Esophagus squamous epithelium (tissue), 5 donors: ENCODE data around the gene FAM169A. TPM values are rescaled to one million over a fixed set of nuclear protein-coding genes. Genes with fewer than 3 reads are reported as not detected.
"Not testable (repeated sequence)": the region's sequence is repeated elsewhere in the genome, so short reads cannot be mapped to it uniquely, and the experiment has no call there.

Source experiments
- DNase-seq: peaks from one replicate; lab custom pipeline; 2025; lab: John Stamatoyannopoulos, UW
- H3K27ac ChIP-seq, 4 donors: fragments of 200-600 bp; sonication (generic); one replicate each; pipeline ENCODE4 v1.5.1; 2016 to 2019; ENCODE audit warnings: mild to moderate bottlenecking in 1 of 4
- H3K27me3 ChIP-seq, 4 donors: fragments of 200-600 bp; sonication (generic); 1 replicate in 3 of 4; 2 replicates in 1 of 4; pipeline versions ENCODE4 v1.5.1 to v1.6.0; 2017 to 2021; ENCODE audit warnings: antibody characterized with exemption in 1 of 4
- H3K36me3 ChIP-seq, 3 donors: fragments of 200-600 bp; sonication (generic); one replicate each; pipeline ENCODE4 v1.5.1; 2016 to 2019
- H3K4me1 ChIP-seq, 3 donors: fragments of 200-600 bp; sonication (generic); one replicate each; pipeline ENCODE4 v1.5.1; 2017 to 2019
- H3K4me3 ChIP-seq, 4 donors: fragments of 200-600 bp; sonication (generic); 1 replicate in 3 of 4; 2 replicates in 1 of 4; pipeline ENCODE4 v1.5.1; 2016 to 2019; ENCODE audit warnings: mild to moderate bottlenecking in 2 of 4, moderate library complexity in 1 of 4
- H3K9me3 ChIP-seq, 3 donors: fragments of 200-600 bp; sonication (generic); one replicate each; pipeline ENCODE4 v1.5.1; 2016 to 2019
- CTCF ChIP-seq, 6 experiments: fragments of 450-650 bp in 4 of 6; fragments of 200-600 bp in 2 of 6; sonication (generic) in 2 of 6; IDR thresholded peaks; one replicate each; pipeline ENCODE4 v1.5.1; 2016 to 2019; ENCODE audit warnings: antibody characterized with exemption in 6 of 6, mild to moderate bottlenecking in 4 of 6, moderate library complexity in 4 of 6
- POLR2A ChIP-seq, 4 donors: fragments of 450-650 bp; IDR thresholded peaks; one replicate each; pipeline ENCODE4 v1.6.1; 2017; ENCODE audit warnings: antibody characterized with exemption in 4 of 4, mild to moderate bottlenecking in 4 of 4, moderate library complexity in 3 of 4
- WGBS, 2 donors: methylation state at CpG; one replicate each; pipeline ENCODE4 v1.1.5; 2018; 5-methylcytosine and 5-hydroxymethylcytosine counted together
- intact Hi-C: fragments of 100-400 bp; cut with DNase I; formaldehyde crosslinking; loops from one replicate; pipeline ENCODE4 v1.15.0; 2022
- total RNA-seq, 4 donors: library from RNA; depleted of rRNA; stranded (reverse); fragments of >200 nt; gene quantifications; one replicate each; pipeline ENCODE4 v1.1.0, GENCODE V29; 2016
- donor health status: DM: yes; HTN: yes; CAD: no.

FAM169A gene
- total RNA-seq, 4 donors from 2014 or later = 0.30 to 5.8 (median 3.1) TPM

- no peak for DNase-seq
- Histone ChIP-seq H3K27ac (no peak overlapping the region), H3K4me3 (peak overlapping the region in 2 of 4 donors; percentile 69 to 82), H3K4me1 (peaks cover 9 to 20% (median 16%) of the 10 kb centered on the region in 3 donors), H3K9me3 (no peaks in the 10 kb centered on the region), H3K36me3 (no peaks in the 10 kb centered on the region), H3K27me3 (peaks cover 0 to 34% (median 0%) of the 10 kb centered on the region in 4 donors)
- WGBS, 2 donors = 46 to 49% methylated on average over 8 of the region's 8 CpGs
- TF ChIP-seq POLR2A (IDR thresholded peaks at IDR 0.05) (no peak), CTCF (IDR thresholded peaks at IDR 0.05) (no peak)
- intact Hi-C loops = no loop called here
These were observed 1.4 kb downstream of the FAM169A start for GRCh38 chr5:74864823-74865222.

GRCh38 chr5:74863726-74864125 is 2.5 kb downstream of the FAM169A start:
- intact Hi-C loops = no loop called here
- no peak for TF ChIP-seq POLR2A (IDR thresholded peaks at IDR 0.05)
- TF ChIP-seq CTCF (IDR thresholded peaks at IDR 0.05) = no peak

GRCh38 chr5:74862221-74862620 is 4.0 kb downstream of the FAM169A start:
- WGBS, 2 donors = 89 to 92% methylated on average over 2 of the region's 2 CpGs
- Histone ChIP-seq H3K4me3 (no peak overlapping the region), H3K4me1 (peaks cover 9 to 20% (median 16%) of the 10 kb centered on the region in 3 donors), H3K36me3 (no peaks in the 10 kb centered on the region), H3K27me3 (peaks cover 0 to 31% (median 0%) of the 10 kb centered on the region in 4 donors), H3K9me3 (no peaks in the 10 kb centered on the region), H3K27ac (no peak overlapping the region)
- intact Hi-C loops = no loop called here
- no peak for TF ChIP-seq CTCF (IDR thresholded peaks at IDR 0.05)
- TF ChIP-seq POLR2A (IDR thresholded peaks at IDR 0.05) = no peak
- DNase-seq = no peak

More at GRCh38 chr5:74863726-74864125, 2.5 kb downstream of the FAM169A start:
- Histone ChIP-seq H3K36me3 (no peaks in the 10 kb centered on the region), H3K9me3 (no peaks in the 10 kb centered on the region), H3K27ac (no peak overlapping the region), H3K27me3 (peaks cover 0 to 34% (median 0%) of the 10 kb centered on the region in 4 donors), H3K4me1 (peaks cover 9 to 20% (median 16%) of the 10 kb centered on the region in 3 donors), H3K4me3 (no peak overlapping the region)
- 68% methylated on average over 2 of the region's 2 CpGs for WGBS, 2 donors
- no peak for DNase-seq

- H3K4me3 ChIP-seq, H3K27me3 ChIP-seq, H3K27ac ChIP-seq, intact Hi-C loops, DNase-seq, H3K4me1 ChIP-seq, H3K9me3 ChIP-seq, H3K36me3 ChIP-seq: not testable (repeated sequence)
- 87 to 98% methylated on average over 5 to 7 of the region's 7 CpGs for WGBS, 2 donors
These were observed 9.2 kb downstream of the FAM169A start for GRCh38 chr5:74856975-74857374.

- no peak for DNase-seq
- Histone ChIP-seq H3K27me3 (no peaks in the 10 kb centered on the region), H3K4me1 (peaks cover 0 to 15% (median 5%) of the 10 kb centered on the region in 3 donors), H3K4me3 (no peak overlapping the region), H3K36me3 (no peaks in the 10 kb centered on the region), H3K27ac (no peak overlapping the region), H3K9me3 (no peaks in the 10 kb centered on the region)
- 88 to 100% methylated on average over 2 of the region's 2 CpGs for WGBS, 2 donors
- TF ChIP-seq POLR2A (IDR thresholded peaks at IDR 0.05) (no peak), CTCF (IDR thresholded peaks at IDR 0.05) (no peak)
- intact Hi-C loops = no loop called here
These were observed 12.9 kb downstream of the FAM169A start for GRCh38 chr5:74853256-74853655.
